Kidney epithelial cell (primary cell): ENCODE measurements around the gene SORCS2. TPM values are rescaled to one million over a fixed set of nuclear protein-coding genes. Genes with fewer than 3 reads are reported as not detected.

ENCODE experiments used
- DNase-seq: peaks from one replicate; pipeline ENCODE4 v3.0.0-alpha.2; 2010; ENCODE audit warnings: low read depth
- H3K27me3 ChIP-seq: 2 replicates; pipeline ENCODE4 v1.6.0; 2011; ENCODE audit warnings: low read length; ENCODE audit not compliant: control insufficient read depth, insufficient read depth
- H3K36me3 ChIP-seq: 2 replicates; pipeline ENCODE4 v1.5.1; 2011; ENCODE audit warnings: low read length; ENCODE audit not compliant: control insufficient read depth, insufficient read depth
- H3K4me3 ChIP-seq: 2 replicates; pipeline ENCODE4 v1.5.1; 2011; ENCODE audit warnings: low read depth, mild to moderate bottlenecking, control low read depth, low read length
- total RNA-seq: library from RNA; depleted of rRNA; stranded (reverse); fragments of >200 nt; gene quantifications from 2 replicates; pipeline ENCODE4 v1.2.3, GENCODE V29; 2015
- TF ChIP-seq, protein P1 (sequence below): IDR thresholded peaks from 2 replicates; pipeline ENCODE4 v1.5.1; 2011; ENCODE audit warnings: mild to moderate bottlenecking, moderate library complexity, low read length, control low read depth, inconsistent platforms; ENCODE audit not compliant: insufficient read depth, poor library complexity, severe bottlenecking

The SORCS2 gene
- total RNA-seq, 1 donor from 2014 or later, result 1.4 TPM

DNA sequence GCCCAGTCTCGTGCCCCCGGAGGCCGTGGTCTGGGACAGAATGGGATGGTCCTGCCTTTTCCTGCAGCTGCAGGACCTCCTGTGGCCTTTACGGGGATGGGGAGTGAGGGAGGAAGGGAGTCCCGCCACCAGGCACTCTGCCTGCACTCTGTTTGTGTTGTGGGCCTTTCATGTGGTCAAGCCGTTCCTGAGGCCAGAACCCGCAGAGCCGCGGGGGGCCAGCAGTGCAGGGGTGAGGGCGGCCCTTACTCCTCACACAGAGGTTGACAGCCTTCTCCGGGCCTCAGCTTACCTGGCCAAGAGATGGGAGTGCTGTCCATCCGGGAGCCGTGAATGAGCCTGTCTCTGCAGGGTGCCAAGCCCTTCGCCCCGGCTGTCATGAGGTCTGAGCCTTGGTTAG, 516.6 kb downstream of the SORCS2 start:
- Histone ChIP-seq H3K36me3 (no peaks in the 10 kb centered on the region), H3K27me3 (no peaks in the 10 kb centered on the region), H3K4me3 (no peak overlapping the region)
- no peak for DNase-seq
- TF ChIP-seq, protein P1, sequence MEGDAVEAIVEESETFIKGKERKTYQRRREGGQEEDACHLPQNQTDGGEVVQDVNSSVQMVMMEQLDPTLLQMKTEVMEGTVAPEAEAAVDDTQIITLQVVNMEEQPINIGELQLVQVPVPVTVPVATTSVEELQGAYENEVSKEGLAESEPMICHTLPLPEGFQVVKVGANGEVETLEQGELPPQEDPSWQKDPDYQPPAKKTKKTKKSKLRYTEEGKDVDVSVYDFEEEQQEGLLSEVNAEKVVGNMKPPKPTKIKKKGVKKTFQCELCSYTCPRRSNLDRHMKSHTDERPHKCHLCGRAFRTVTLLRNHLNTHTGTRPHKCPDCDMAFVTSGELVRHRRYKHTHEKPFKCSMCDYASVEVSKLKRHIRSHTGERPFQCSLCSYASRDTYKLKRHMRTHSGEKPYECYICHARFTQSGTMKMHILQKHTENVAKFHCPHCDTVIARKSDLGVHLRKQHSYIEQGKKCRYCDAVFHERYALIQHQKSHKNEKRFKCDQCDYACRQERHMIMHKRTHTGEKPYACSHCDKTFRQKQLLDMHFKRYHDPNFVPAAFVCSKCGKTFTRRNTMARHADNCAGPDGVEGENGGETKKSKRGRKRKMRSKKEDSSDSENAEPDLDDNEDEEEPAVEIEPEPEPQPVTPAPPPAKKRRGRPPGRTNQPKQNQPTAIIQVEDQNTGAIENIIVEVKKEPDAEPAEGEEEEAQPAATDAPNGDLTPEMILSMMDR, result no peak

DNA sequence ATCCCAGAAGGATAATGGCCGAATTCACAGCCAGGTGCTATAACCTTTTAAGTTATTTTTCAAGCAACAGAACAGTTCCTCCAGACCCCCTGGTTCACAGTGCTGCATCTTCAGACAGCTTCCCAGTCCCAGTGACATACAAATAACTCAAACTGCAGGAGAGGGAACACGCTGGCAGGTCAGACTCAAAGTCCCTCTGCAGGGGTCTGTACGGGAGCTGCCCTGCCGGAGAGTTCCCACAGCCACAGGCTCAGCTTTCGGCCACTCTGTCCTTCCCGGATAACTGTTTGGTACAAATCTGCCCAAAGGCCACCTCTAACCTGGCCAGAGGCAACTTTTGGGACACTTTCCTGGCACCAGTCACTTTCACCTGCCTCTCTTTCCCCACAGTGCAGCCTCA, 517.1 kb downstream of the SORCS2 start:
- TF ChIP-seq, protein P1, result no peak
- H3K36me3 ChIP-seq, result no peaks in the 10 kb centered on the region
- H3K27me3 ChIP-seq, result no peaks in the 10 kb centered on the region
- DNase-seq, result no peak
- H3K4me3 ChIP-seq, result no peak overlapping the region

DNA sequence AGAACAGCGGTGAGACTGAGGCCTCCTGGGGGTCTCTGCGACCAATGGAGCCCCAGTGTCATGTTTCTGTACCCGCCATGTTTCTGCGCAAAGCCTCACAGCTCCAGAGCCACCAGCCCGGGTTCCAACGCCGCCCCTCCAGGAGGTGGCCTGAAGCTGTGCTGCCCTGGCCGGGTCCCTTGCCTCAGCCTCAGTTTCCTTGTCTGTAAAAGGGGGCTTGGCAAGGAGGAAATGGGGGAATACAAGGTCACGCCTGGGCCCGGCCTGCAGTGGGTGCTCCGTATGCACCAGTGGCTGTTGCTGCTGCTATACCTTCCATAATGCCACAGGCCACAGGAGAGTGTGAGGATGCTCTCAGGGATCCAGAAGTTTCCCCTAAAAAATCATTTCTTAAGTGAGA, 517.8 kb downstream of the SORCS2 start:
- Histone ChIP-seq H3K36me3 (no peaks in the 10 kb centered on the region), H3K4me3 (no peak overlapping the region), H3K27me3 (no peaks in the 10 kb centered on the region)
- DNase-seq, result no peak
- TF ChIP-seq, protein P1, result no peak

DNA sequence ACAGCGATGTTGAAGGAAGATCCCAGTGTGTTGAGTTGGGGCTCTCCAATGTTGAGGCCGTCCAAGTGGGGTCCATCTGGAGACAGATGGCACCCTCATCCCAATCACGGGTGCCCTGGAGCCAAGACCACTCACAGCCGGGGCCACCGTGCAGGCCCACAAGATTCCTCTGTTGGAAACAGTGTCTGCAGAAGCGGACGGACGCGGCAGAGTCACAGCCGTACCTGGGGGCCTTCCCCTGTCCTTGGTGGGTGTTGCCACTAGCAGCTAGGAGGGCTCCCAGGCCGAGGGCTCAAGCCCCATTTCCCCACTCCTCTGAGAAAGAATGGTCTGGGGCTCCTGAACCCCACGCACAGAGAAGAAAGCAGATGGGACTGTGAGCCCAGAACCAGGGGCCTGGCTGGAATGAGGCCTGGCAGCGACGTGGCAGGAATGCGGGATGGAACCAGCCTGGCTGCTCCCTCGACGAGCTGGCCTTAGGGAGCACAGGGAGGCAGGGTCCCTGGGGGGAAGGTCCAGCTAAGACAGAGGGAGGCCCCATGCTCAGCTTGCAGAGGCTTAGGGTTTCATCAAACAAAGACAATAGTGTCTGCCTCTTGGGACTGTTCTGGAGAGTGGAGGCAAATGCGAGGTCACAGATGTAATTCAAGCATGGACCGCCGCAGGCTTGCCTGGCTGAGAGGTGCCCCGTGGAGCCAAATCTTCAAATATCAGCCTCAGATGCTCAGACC, 518.4 kb downstream of the SORCS2 start:
- no peak overlapping the region for H3K4me3 ChIP-seq
- H3K27me3 ChIP-seq, result no peaks in the 10 kb centered on the region
- TF ChIP-seq, protein P1, result no peak

DNA sequence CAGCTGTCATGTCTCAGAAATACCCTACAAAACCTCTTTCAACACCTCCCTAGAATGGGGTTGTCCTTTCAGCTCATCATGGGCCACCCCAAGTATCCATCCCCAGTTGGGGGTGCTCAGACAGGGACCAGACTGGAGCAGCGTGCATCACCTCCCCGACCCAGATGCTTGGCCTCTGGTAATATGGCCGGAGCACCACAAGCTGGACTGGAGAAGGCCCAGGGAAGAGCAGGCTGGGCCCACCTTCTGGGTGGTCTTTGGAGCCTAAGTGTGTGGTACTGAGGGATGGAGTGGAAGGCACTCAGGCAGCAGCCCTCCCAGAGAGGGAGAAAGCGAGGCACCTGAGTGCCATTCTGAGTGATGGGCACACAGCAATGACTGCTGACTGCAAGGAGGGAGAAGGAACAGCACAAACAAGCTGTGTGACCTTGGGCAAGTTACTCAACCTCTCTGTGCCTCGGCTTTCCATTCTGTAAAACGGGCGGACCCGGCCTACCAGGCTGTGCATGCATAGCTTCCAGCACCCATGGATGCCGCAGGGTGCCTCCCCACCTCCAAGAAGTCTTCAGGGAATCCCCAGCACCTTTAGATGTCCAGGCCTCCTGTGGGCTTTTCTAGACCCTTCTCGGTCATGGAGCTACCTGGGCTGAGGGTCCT, 519.1 kb downstream of the SORCS2 start:
- no peaks in the 10 kb centered on the region for H3K36me3 ChIP-seq
- TF ChIP-seq, protein P1, result no peak
- no peak overlapping the region for H3K4me3 ChIP-seq
- no peaks in the 10 kb centered on the region for H3K27me3 ChIP-seq
- DNase-seq, result no peak

More for the DNA sequence above, 518.4 kb downstream of the SORCS2 start:
- DNase-seq, result no peak
- no peaks in the 10 kb centered on the region for H3K36me3 ChIP-seq
